Vagina (tissue), 2 donors: Measurements from ENCODE around the gene URB2.

Experiments
- CTCF ChIP-seq, 3 experiments: fragments of 450-650 bp in 2 of 3; fragments of 200-600 bp in 1 of 3; sonication (generic) in 1 of 3; IDR thresholded peaks; one replicate each; pipeline ENCODE4 v1.5.1; 2017 to 2019; ENCODE audit warnings: antibody characterized with exemption in 3 of 3, mild to moderate bottlenecking in 2 of 3, moderate library complexity in 2 of 3
- POLR2A ChIP-seq, 2 donors: fragments of 450-650 bp; IDR thresholded peaks; one replicate each; pipeline ENCODE4 v1.6.1; 2017; ENCODE audit warnings: antibody characterized with exemption in 2 of 2, mild to moderate bottlenecking in 2 of 2, moderate library complexity in 2 of 2
- POLR2AphosphoS5 ChIP-seq, 2 donors: sonication (generic); formaldehyde crosslinking; IDR thresholded peaks; one replicate each; pipeline ENCODE4 v1.9.0; 2017; ENCODE audit warnings: antibody characterized with exemption in 2 of 2, mild to moderate bottlenecking in 2 of 2, low read depth in 1 of 2; ENCODE audit not compliant: insufficient read depth in 1 of 2

- no peak for TF ChIP-seq CTCF (IDR thresholded peaks at IDR 0.05)
- TF ChIP-seq POLR2A (IDR thresholded peaks at IDR 0.05) = no peak
- TF ChIP-seq POLR2AphosphoS5 (IDR thresholded peaks at IDR 0.05; ENCODE audit: insufficient read depth in 1 of 2, low read depth in 1 of 2) = no peak
Measured at GRCh38 chr1:229669333-229669732, 43.3 kb downstream of the URB2 start.
